GM12878 (cell line): Measurements from ENCODE around the gene AIF1. TPM values are rescaled to one million over a fixed set of nuclear protein-coding genes. Genes with fewer than 3 reads are reported as not detected.
A peak's percentile ranks its signal among the peaks of the same experiment; 100 is the strongest.

ENCODE experiments used
- ATAC-seq: fragments of 200-7000 bp; cut with Tn5 transposase; 3 replicates; pipeline ENCODE4 v1.9.1; 2020; ENCODE audit warnings: mild to moderate bottlenecking, moderate library complexity
- BruUV-seq: library from RNA; stranded (reverse); fragments of 400-500 nt; replicated peaks from 2 replicates; lab custom pipeline; 2021; lab: Mats Ljungman, UMichigan
- CTCF ChIA-PET: fragments of 300-600 bp; sonication (Branson Sonifier 250); formaldehyde crosslinking; extraction: SDS; loops from one replicate; lab custom pipeline; 2021; ENCODE audit warnings: inconsistent platforms; lab: Yijun Ruan, JAX
- POLR2A ChIA-PET: fragments of 350-600 bp; formaldehyde crosslinking; extraction: SDS; loops from one replicate; lab custom pipeline; 2021; ENCODE audit warnings: inconsistent platforms; lab: Charles Lee
- RAD21 ChIA-PET: fragments of 300-600 bp; sonication (Branson Sonifier 250); formaldehyde crosslinking; loops from one replicate; lab custom pipeline; 2023; ENCODE audit warnings: antibody characterized with exemption; ENCODE audit not compliant: unreplicated experiment; lab: Charles Lee
- SMC1A ChIA-PET: fragments of 300-600 bp; sonication (Branson Sonifier 250); formaldehyde crosslinking; loops from one replicate; lab custom pipeline; 2023; ENCODE audit not compliant: unreplicated experiment, uncharacterized antibody; lab: Charles Lee
- DNase-seq: peaks from one replicate; pipeline ENCODE4 v3.0.0-alpha.2; 2011; ENCODE audit warnings: low read depth, low spot score
- FAIRE-seq: peaks from 3 replicates; lab custom pipeline; 2011; peaks lifted over from hg19 to GRCh38; lab: Jason Lieb, UNC
- H2AFZ ChIP-seq: 2 replicates; pipeline ENCODE4 v1.6.0; 2011; ENCODE audit warnings: low read depth, low read length, control low read depth; ENCODE audit not compliant: control insufficient read depth
- H3K27ac ChIP-seq: 2 replicates; pipeline ENCODE4 v1.5.1; 2011; ENCODE audit warnings: control low read depth; ENCODE audit not compliant: control insufficient read depth, insufficient read depth
- H3K27me3 ChIP-seq, 2 experiments: replicated peaks in 1 of 2; 2 replicates each; pipeline versions ENCODE4 v1.6.0 to v1.6.1; 2011; ENCODE audit warnings: low read length in 1 of 2; ENCODE audit not compliant: control insufficient read depth in 2 of 2, insufficient read depth in 2 of 2
- H3K36me3 ChIP-seq, 2 experiments: 2 replicates each; pipeline ENCODE4 v1.5.1; 2011; ENCODE audit warnings: low read length in 1 of 2; ENCODE audit not compliant: control insufficient read depth in 2 of 2, insufficient read depth in 2 of 2
- H3K4me1 ChIP-seq: 2 replicates; pipeline ENCODE4 v1.6.1; 2011; ENCODE audit warnings: mild to moderate bottlenecking, low read length, moderate library complexity, mixed read lengths; ENCODE audit not compliant: control insufficient read depth, insufficient read depth
- H3K4me2 ChIP-seq: 2 replicates; pipeline ENCODE4 v1.6.0; 2011; ENCODE audit warnings: control low read depth; ENCODE audit not compliant: control insufficient read depth, insufficient read depth
- H3K4me3 ChIP-seq: fragments of 200-600 bp; sonication (generic); 2 replicates; pipeline ENCODE4 v1.5.1; 2016
- H3K79me2 ChIP-seq: 2 replicates; pipeline ENCODE4 v1.6.0; 2011; ENCODE audit warnings: low read length; ENCODE audit not compliant: control insufficient read depth, insufficient read depth
- H3K9ac ChIP-seq: 2 replicates; pipeline ENCODE4 v1.8.0; 2011; ENCODE audit warnings: low read length, control low read depth, mixed read lengths; ENCODE audit not compliant: control insufficient read depth, insufficient read depth
- H3K9me3 ChIP-seq: replicated peaks from 3 replicates; pipeline ENCODE4 v1.5.1; 2011; ENCODE audit warnings: mild to moderate bottlenecking, low read length; ENCODE audit not compliant: control insufficient read depth, insufficient read depth
- H4K20me1 ChIP-seq: 2 replicates; pipeline ENCODE4 v1.6.0; 2011; ENCODE audit not compliant: control insufficient read depth, insufficient read depth
- BHLHE40 ChIP-seq, 2 experiments: fragments of 450-650 bp in 1 of 2; IDR thresholded peaks; 2 replicates each; pipeline ENCODE4 v1.6.1; 2011 to 2017; ENCODE audit warnings: low read depth in 2 of 2, borderline replicate concordance in 1 of 2, improper control_type of control experiment in 1 of 2, low read length in 1 of 2, mild to moderate bottlenecking in 1 of 2
- EP300 ChIP-seq, 2 experiments: fragments of 150-350 bp in 1 of 2; IDR thresholded peaks; 2 replicates each; pipeline ENCODE4 v1.6.1; 2011 to 2012; ENCODE audit warnings: low read depth in 2 of 2, low read length in 2 of 2, borderline replicate concordance in 1 of 2, improper control_type of control experiment in 1 of 2, inconsistent platforms in 1 of 2; ENCODE audit not compliant: control insufficient read depth in 1 of 2
- MXI1 ChIP-seq: fragments of 150-350 bp; IDR thresholded peaks from 2 replicates; pipeline ENCODE4 v1.6.1; 2011; ENCODE audit warnings: low read depth, mild to moderate bottlenecking, inconsistent platforms, low read length, improper control_type of control experiment
- MYB ChIP-seq: fragments of 150-350 bp; IDR thresholded peaks from 2 replicates; pipeline ENCODE4 v1.6.1; 2014; ENCODE audit warnings: mild to moderate bottlenecking, low read depth, low read length, borderline replicate concordance
- NFYB ChIP-seq: IDR thresholded peaks from 2 replicates; pipeline ENCODE4 v1.6.1; 2011; ENCODE audit warnings: low read depth, mild to moderate bottlenecking, low read length, improper control_type of control experiment, moderate library complexity; ENCODE audit not compliant: insufficient read depth
- NRF1 ChIP-seq: conservative IDR thresholded peaks from 2 replicates; pipeline ENCODE4 v1.6.1; 2011; ENCODE audit warnings: mild to moderate bottlenecking, low read depth, low read length, improper control_type of control experiment
- SMARCA5 ChIP-seq: fragments of 450-650 bp; IDR thresholded peaks from 2 replicates; pipeline ENCODE4 v1.6.1; 2017; ENCODE audit warnings: mild to moderate bottlenecking
- TAF1 ChIP-seq: IDR thresholded peaks from 2 replicates; pipeline ENCODE4 v1.6.1; 2011; ENCODE audit warnings: mild to moderate bottlenecking, low read depth, low read length, borderline replicate concordance
- WGBS: methylation state at CpG from one replicate; pipeline ENCODE4 v1.1.6; 2016; ENCODE audit warnings: low lambda C conversion rate; ENCODE audit not compliant: insufficient replicate concordance, insufficient coverage; ENCODE audit errors: missing lambda C conversion rate; 5-methylcytosine and 5-hydroxymethylcytosine counted together
- in situ Hi-C: fragments of 300-500 bp; cut with MboI; formaldehyde crosslinking; loops from 9 replicates; pipeline ENCODE4 v1.14.3; 2018; ENCODE audit warnings: mixed read lengths
- intact Hi-C: fragments of 100-400 bp; cut with micrococcal nuclease; formaldehyde crosslinking; loops from one replicate; pipeline ENCODE4 v1.14.2; 2022; ENCODE audit not compliant: unreplicated experiment
- polyA plus RNA-seq, 11 experiments: library from polyadenylated mRNA; depleted of rRNA in 4 of 11; unstranded in 6 of 11; stranded (reverse) in 5 of 11; fragments of >200 nt; fragmentation: Nextera tagmentation in 4 of 11; fragmentation: Illumina TruSeq in 1 of 11; extraction: Ambion mirVana in 4 of 11; extraction: Trizol in 1 of 11; gene quantifications; 1 replicate in 1 of 11; 2 replicates in 10 of 11; pipeline versions ENCODE4 v1.2.1 to v1.2.3, GENCODE V29; 2011 to 2016; ENCODE audit warnings: inconsistent platforms in 2 of 11, missing spikeins in 2 of 11, low read depth in 1 of 11
- total RNA-seq, 4 experiments: library from RNA; depleted of rRNA in 3 of 4; stranded (reverse); fragments of >200 nt in 3 of 4; fragmentation: Illumina TruSeq in 1 of 4; extraction: Trizol in 1 of 4; gene quantifications; 2 replicates each; pipeline versions ENCODE4 v1.2.1 to v1.2.3, GENCODE V29; 2013 to 2021
- TF ChIP-seq, protein P1 (sequence below): fragments of 450-650 bp; IDR thresholded peaks from 2 replicates; pipeline ENCODE4 v1.6.1; 2016; ENCODE audit warnings: mild to moderate bottlenecking
- TF ChIP-seq, protein P2 (sequence below): IDR thresholded peaks from 2 replicates; pipeline ENCODE4 v1.6.1; 2012; ENCODE audit warnings: low read depth, low read length, improper control_type of control experiment
- TF ChIP-seq, protein P3 (sequence below): IDR thresholded peaks from 2 replicates; pipeline ENCODE4 v1.6.1; 2011; ENCODE audit warnings: mild to moderate bottlenecking, low read depth, low read length, moderate library complexity; ENCODE audit not compliant: insufficient replicate concordance
- TF ChIP-seq, protein P4 (sequence below): fragments of 450-650 bp; formaldehyde crosslinking; IDR thresholded peaks from 2 replicates; pipeline ENCODE4 v1.4.0; 2022; ENCODE audit warnings: mild to moderate bottlenecking, moderate library complexity

AIF1 gene
- total and polyA plus RNA-seq, 10 of the 15 experiments (the other 5 are each of a cell fraction or from before 2014, with no cell fraction given): 1.9 to 256 (median 134) TPM

DNA sequence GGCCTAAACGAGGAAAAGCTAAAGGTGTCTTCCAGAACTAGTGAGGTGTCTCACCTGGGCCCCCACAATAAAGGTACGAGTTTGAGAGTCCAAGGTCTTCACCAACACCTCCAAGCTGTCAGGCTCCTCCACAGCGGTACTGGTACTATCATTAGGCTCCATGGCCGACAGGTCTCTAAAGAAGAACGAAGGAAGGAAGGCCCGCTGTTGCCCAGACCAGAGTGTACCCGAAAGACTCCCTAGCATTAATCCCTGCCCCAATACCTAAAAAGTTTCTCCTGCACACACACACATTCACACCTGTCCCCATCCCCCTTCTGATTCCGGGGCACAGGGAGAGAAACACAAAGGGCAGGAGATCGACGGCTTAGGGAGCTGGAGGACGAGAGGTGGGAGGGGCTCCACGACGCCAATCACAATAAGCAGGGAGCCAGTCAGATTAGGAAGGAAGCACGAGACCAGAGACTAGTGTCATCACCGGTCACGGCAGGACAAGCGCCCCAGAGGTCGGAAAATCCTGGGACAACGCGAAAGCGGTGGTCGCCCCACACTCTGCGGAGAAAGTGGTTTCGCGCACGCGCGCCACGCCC, 36.7 kb downstream of the AIF1 start:
- DNase-seq: no peak
- TF ChIP-seq, protein P1, sequence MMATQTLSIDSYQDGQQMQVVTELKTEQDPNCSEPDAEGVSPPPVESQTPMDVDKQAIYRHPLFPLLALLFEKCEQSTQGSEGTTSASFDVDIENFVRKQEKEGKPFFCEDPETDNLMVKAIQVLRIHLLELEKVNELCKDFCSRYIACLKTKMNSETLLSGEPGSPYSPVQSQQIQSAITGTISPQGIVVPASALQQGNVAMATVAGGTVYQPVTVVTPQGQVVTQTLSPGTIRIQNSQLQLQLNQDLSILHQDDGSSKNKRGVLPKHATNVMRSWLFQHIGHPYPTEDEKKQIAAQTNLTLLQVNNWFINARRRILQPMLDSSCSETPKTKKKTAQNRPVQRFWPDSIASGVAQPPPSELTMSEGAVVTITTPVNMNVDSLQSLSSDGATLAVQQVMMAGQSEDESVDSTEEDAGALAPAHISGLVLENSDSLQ: peak; percentile 95
- TF ChIP-seq BHLHE40 (IDR thresholded peaks at IDR 0.05; ENCODE audit: borderline replicate concordance in 1 of 2, low read depth in 2 of 2, low read length in 1 of 2): peak; percentile 87 to 95
- TF ChIP-seq, protein P2, sequence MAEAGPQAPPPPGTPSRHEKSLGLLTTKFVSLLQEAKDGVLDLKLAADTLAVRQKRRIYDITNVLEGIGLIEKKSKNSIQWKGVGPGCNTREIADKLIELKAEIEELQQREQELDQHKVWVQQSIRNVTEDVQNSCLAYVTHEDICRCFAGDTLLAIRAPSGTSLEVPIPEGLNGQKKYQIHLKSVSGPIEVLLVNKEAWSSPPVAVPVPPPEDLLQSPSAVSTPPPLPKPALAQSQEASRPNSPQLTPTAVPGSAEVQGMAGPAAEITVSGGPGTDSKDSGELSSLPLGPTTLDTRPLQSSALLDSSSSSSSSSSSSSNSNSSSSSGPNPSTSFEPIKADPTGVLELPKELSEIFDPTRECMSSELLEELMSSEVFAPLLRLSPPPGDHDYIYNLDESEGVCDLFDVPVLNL: 0 out of 2 replicates have a peak, but pooled peaks have one; percentile 33
- 0 out of 2 replicates have a peak, but pooled peaks have one; percentile 8 for TF ChIP-seq MYB
- TF ChIP-seq, protein P3, sequence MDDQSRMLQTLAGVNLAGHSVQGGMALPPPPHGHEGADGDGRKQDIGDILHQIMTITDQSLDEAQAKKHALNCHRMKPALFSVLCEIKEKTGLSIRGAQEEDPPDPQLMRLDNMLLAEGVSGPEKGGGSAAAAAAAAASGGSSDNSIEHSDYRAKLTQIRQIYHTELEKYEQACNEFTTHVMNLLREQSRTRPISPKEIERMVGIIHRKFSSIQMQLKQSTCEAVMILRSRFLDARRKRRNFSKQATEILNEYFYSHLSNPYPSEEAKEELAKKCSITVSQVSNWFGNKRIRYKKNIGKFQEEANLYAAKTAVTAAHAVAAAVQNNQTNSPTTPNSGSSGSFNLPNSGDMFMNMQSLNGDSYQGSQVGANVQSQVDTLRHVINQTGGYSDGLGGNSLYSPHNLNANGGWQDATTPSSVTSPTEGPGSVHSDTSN: peak; percentile 85
- TF ChIP-seq MXI1: peak; percentile 36; the same call in 1 of the 2 replicates
- TF ChIP-seq EP300 (IDR thresholded peaks at IDR 0.05; ENCODE audit: borderline replicate concordance in 1 of 2, control insufficient read depth in 1 of 2, low read depth in 2 of 2, low read length in 2 of 2): 0 out of 4 replicates have a peak, but pooled peaks of 1 of the 2 experiments have one; percentile 34
- no peak; the same call in 1 of the 2 replicates for TF ChIP-seq SMARCA5
- TF ChIP-seq, protein P4, sequence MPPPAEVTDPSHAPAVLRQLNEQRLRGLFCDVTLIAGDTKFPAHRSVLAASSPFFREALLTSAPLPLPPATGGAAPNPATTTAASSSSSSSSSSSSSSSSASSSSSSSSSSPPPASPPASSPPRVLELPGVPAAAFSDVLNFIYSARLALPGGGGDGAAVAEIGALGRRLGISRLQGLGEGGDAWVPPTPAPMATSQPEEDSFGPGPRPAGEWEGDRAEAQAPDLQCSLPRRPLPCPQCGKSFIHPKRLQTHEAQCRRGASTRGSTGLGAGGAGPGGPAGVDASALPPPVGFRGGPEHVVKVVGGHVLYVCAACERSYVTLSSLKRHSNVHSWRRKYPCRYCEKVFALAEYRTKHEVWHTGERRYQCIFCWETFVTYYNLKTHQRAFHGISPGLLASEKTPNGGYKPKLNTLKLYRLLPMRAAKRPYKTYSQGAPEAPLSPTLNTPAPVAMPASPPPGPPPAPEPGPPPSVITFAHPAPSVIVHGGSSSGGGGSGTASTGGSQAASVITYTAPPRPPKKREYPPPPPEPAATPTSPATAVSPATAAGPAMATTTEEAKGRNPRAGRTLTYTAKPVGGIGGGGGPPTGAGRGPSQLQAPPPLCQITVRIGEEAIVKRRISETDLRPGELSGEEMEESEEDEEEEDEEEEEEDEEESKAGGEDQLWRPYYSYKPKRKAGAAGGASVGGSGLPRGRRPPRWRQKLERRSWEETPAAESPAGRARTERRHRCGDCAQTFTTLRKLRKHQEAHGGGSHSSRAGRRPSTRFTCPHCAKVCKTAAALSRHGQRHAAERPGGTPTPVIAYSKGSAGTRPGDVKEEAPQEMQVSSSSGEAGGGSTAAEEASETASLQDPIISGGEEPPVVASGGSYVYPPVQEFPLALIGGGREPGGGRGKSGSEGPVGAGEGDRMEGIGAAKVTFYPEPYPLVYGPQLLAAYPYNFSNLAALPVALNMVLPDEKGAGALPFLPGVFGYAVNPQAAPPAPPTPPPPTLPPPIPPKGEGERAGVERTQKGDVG (CRISPR knock-in tag): no peak
- TF ChIP-seq TAF1: 0 out of 2 replicates have a peak, but pooled peaks have one; percentile 39
- TF ChIP-seq NFYB: peak; percentile 75; the same call in 1 of the 2 replicates
- no peak for TF ChIP-seq NRF1

More for the DNA sequence above, 36.7 kb downstream of the AIF1 start:
- Histone ChIP-seq H2AFZ (peak overlapping the region; percentile 87), H3K9ac (peak overlapping the region; percentile 91), H3K27ac (peak overlapping the region; percentile 99), H3K4me1 (peaks cover 4% of the 10 kb centered on the region; the same call in 1 of the 2 replicates), H3K4me2 (peak overlapping the region; percentile 96), H4K20me1 (no peaks in the 10 kb centered on the region; the same call in 1 of the 2 replicates), H3K36me3 (peaks cover 15 to 20% of the 10 kb centered on the region in 2 experiments), H3K4me3 (peak overlapping the region; percentile 91), H3K27me3 (no peaks in the 10 kb centered on the region), H3K9me3 (no peaks in the 10 kb centered on the region), H3K79me2 (peaks cover 40% of the 10 kb centered on the region)
- FAIRE-seq: no peak
- BruUV-seq: TSS peak; percentile 66
- ChIA-PET SMC1A (interaction anchor here (0.7 to 5.0 kb wide), 15 partner anchors 8 to 181 kb away, joined by 3 to 31 read pairs (median 4); partner anchors contain the start of genes C6orf47 and GPANK1), POLR2A (interaction anchor here (0.5 to 6.3 kb wide), 17 partner anchors 11 to 308 kb away, joined by 3 to 107 read pairs (median 5); partner anchors contain the start of genes C6orf47, CSNK2B, DDX39B and GPANK1), CTCF (interaction anchor here (0.7 to 3.6 kb wide), 10 partner anchors 9 to 272 kb away, joined by 3 to 19 read pairs (median 3); partner anchors contain the start of genes ATP6V1G2, C6orf47 and GPANK1), RAD21 (interaction anchor here (0.7 to 2.5 kb wide), 7 partner anchors 9 to 118 kb away, joined by 3 to 11 read pairs (median 6); partner anchors contain the start of genes C6orf47, GPANK1 and NCR3)
- intact Hi-C loops (loop anchor here (1.0 to 2.0 kb wide), 3 partner anchors 31 to 155 kb away; partner anchors contain the start of genes ATP6V1G2, NFKBIL1 and PRRC2A), in situ Hi-C loops (no loop called here)
- peak; percentile 74 for ATAC-seq
- 0% methylated on average over 29 of the region's 29 CpGs for WGBS
